DMS153 treated with DMSO at 0.1 percent for 48 hours (cell line): Measurements from ENCODE around the gene TARP.
"Not testable (repeated sequence)": the region's sequence is repeated elsewhere in the genome, so short reads cannot be mapped to it uniquely, and the experiment has no call there.

Source experiments
- DNase-seq: peaks from one replicate; lab custom pipeline; 2025; ENCODE audit not compliant: unreplicated experiment; lab: John Stamatoyannopoulos, UW

TARP gene

DNA sequence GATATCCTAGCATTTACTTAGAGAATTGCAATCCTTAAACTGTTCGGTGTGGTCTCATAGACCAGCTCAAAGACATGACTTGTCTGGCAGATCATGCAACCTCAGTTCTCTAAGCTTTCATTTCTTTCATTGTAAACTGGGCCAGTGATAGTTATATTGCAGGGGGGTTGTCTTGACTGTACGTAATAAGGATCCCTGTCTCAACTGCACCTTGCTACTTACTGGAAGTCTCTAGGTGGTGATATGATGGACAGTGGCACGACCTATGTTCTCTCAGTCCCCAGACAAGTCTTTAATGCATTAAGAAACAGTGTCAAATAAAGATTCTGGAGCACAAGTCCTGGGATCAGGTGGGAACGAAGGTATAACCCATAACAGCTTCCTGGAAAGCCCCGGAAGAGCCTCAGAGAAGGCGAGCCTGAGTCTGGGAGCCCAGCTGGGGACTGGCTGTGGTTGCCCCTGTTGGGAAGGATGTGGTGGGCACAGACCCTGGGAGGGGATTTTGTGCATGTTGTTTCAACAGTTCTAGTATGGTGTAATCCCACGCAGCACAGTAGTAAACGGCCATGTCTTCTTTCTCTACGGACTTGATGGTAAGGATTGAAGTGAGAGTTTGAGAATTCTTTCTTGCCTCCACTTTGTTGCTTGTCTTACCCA lies 26.0 kb upstream of the TARP start:
- DNase-seq = no peak

GRCh38 chr7:38296059-38296857 lies 22.8 kb upstream of the TARP start:
- no peak for DNase-seq

DNA sequence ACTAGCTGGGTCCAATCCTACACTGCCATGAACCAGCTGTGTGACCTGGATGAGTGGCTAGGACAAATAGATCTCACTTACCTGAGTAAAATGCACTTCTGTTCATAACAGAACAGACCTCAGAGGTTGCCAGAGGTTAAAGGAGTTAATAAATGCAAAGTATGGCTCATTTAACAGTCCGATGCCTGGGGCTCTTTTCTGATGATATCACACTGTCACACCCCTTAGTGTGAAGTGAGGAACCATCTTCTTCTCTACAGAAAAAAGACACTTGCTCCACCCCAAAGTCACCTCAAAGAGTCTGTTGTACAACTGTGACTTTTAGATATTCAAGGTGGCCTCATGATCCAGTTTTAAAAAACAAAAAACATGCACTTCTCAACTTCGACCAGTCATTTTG lies 21.5 kb upstream of the TARP start:
- no peak for DNase-seq

GRCh38 chr7:38292442-38292841 lies 19.0 kb upstream of the TARP start:
- DNase-seq = no peak

DNA sequence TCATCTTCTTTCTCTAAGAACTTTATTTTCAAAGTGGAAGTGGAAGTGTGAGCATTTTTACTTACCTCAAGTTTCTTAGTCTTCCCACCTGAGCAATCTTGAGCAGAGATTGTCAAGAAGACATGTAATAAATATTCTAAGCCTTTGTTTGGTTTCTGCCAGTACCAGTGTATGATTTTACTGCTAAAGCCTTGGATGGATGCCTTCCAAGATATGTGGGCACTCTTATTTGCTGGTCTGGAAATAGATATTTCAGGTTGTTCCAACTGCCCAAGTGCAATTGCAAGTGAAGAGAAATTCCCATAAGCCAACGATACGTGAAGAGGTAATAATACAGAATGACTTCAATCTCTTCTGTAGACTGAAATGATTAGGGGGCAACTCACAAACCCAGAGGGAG lies 18.2 kb upstream of the TARP start:
- no peak for DNase-seq

DNA sequence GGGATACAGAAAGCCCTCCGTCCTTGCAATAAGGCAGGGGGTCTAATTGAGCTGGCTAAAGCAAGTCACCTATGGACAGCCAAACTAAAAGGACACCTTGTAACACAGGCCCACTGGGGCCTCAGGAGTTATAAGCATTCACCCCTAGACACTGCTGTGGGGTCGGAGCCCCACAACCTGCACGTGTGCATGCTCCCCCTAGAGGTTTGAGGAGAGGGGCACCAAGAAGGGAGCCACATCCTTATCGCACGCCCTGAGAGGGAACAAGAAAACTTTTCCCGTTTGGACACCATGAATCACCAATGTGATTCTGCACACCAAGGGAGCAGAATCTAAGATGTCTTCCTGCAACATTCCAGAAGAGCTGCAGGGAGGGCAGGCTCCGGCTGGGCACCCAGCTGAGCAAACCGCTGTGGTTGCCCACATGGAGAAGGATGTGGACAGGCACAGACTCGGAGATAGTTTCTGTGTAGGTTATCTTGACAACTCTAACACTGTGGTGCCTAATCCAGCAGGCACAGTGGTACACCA lies 17.7 kb upstream of the TARP start:
- no peak for DNase-seq

DNA sequence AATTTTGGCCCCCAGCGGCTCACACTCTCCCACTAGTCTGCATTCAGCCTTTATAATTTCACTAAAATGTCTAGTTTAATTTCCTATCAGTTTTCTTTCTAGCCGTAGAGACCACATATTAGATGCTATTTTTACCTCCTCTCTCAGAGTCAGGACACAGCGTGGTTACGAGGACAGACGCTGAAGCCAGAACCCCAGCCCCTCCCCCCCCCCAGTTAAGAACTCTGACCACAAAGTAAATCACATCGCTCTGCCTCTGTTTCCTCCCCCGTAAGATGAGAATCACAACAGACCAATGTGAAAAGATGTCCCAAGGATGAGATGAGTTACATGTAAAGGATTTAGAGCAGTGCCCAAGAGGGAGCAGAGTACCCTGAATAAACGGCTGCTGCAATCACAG lies 11.1 kb upstream of the TARP start:
- no peak for DNase-seq

GRCh38 chr7:38283809-38284208 lies 10.4 kb upstream of the TARP start:
- no peak for DNase-seq

- DNase-seq = no peak
These were observed 9.7 kb upstream of the TARP start for GRCh38 chr7:38283107-38283506.

DNA sequence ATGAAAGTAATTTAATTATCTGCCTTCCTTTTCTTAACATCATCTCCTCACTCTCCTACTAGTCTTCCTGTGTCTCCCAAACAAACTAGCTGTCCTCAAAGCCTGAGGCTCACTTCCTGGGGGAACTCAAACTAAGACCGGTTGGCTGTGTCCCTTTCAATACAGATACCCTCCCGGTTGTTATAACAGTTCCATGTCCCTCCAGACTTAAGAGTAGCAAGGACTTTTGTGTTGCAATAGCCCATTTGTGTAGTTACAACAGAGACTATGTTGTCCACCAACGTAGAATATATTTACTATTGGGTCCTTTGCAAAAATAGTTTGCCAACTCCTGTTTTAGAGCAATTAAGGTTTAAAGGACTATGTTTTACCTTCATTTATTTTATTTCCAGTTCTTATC lies 8.6 kb upstream of the TARP start:
- DNase-seq = no peak

DNA sequence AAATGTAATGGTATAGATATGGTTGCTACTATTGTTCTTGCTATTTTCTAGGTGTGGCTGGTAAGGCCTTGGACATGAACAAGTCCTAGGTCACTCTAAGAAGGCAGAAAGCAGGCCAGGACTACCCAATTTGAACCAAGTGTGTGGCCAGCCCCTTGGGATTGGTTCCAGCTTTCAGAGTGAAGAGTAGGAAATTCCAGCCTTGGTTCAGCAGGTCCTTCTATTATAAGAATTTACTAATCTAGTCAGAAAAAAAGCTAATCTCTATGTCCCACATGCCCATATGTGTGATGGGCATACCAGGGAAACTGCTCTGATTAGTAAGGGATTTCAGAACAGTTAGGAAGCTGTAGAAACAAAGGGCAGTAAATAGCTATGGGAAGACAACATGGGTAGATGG lies 7.8 kb upstream of the TARP start:
- no peak for DNase-seq

- no peak for DNase-seq
These were observed 7.3 kb upstream of the TARP start for GRCh38 chr7:38280707-38281106.

DNA sequence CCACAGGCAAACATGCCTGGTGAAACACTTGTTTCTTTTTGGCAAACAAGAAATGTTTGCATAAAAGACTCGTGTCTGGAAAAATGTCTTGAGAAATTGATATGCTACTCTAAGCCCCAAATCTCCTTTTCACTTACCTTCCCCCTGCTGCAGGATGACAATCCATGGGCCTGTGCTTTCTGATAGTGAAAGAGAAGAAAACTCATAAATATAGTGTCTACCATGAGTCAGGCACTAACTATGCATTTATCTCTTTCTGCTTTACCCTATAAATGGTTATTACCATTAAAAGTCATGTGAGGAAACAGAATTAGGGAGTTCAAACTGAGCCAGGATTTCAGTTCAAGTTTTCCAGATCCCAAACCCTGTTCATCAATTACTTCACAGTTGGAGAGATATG lies 6.6 kb upstream of the TARP start:
- no peak for DNase-seq

- DNase-seq = no peak
These were observed 2.9 kb upstream of the TARP start for GRCh38 chr7:38276096-38276877.

DNA sequence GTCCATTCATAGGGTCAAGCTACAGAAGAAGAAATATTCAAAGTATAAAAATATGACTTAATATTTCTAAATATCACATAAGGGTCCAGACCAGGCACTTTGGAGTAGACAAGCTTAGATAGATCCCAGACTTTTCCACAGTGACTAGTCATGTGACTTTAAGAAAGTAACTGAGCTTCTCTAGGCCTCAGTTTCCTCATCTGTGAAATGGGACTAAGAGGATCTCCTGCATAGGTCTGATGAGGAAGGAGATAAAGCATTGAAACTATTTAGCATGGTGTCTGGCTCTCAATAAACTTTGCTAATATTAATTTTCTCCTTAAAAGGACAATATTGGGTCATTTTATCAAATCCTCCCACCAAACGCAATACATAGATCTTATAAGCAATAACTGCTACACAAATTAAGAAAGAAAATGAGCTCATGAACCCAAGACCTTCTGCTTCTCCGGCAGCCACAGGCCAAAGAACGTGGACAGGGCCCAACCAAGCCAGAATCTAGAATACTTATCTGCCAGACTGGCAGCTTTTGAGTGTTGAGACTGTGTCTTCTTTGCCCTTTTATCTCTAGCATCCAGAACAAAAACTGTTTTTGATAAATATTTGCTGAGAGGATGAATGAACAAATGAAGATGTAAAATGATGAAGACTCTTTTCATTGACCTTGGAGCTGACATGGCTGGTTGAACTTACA lies 1.6 kb upstream of the TARP start:
- no peak for DNase-seq

GRCh38 chr7:38274486-38274885 lies 1.1 kb upstream of the TARP start:
- no peak for DNase-seq

GRCh38 chr7:38270405-38270804 lies 3.0 kb downstream of the TARP start:
- DNase-seq = not testable (repeated sequence)

GRCh38 chr7:38269704-38270346 lies 3.6 kb downstream of the TARP start:
- not testable (repeated sequence) for DNase-seq

DNA sequence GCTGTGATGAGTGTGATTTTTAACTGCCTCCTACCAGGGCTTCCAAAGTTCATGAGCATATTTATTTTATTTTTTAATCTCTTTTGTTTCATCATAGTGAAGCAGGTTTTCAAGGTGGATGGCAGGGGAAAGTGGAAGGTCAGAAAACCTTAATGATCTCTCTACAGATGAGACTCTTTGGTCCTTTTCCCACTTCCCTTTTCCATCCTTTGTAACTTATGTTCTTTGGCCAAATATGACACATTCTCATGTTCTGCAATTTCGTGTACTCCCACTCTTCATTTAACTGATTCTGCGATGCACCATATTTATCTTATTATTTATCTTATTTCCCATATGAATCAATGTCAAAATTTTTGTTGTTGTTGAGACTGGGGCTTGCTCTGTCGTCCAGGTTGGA lies 7.5 kb downstream of the TARP start:
- not testable (repeated sequence) for DNase-seq

GRCh38 chr7:38264602-38265001 lies 8.8 kb downstream of the TARP start:
- not testable (repeated sequence) for DNase-seq

- DNase-seq = not testable (repeated sequence)
These were observed 10.2 kb downstream of the TARP start for GRCh38 chr7:38263274-38263673.
